Mesendoderm (in vitro differentiated cells): ENCODE data around the gene IGSF22.

Experiments used
- DNase-seq: peaks from one replicate; pipeline ENCODE4 v3.0.0; 2013
- H2AK5ac ChIP-seq: 2 replicates; pipeline ENCODE4 v1.6.1; 2013; ENCODE audit warnings: low read length, inconsistent platforms
- H2BK120ac ChIP-seq: 2 replicates; pipeline ENCODE4 v1.6.1; 2013; ENCODE audit warnings: low read depth, mild to moderate bottlenecking, low read length, moderate library complexity, mixed read lengths
- H2BK15ac ChIP-seq: replicated peaks from 2 replicates; pipeline ENCODE4 v1.6.1; 2013; ENCODE audit warnings: low read depth, mild to moderate bottlenecking, moderate library complexity
- H2BK5ac ChIP-seq: 2 replicates; pipeline ENCODE4 v1.6.1; 2013; ENCODE audit warnings: low read length, inconsistent platforms
- H3K18ac ChIP-seq: 2 replicates; pipeline ENCODE4 v1.6.1; 2013; ENCODE audit warnings: mild to moderate bottlenecking, low read length, mixed read lengths
- H3K23ac ChIP-seq: one replicate; pipeline ENCODE4 v1.6.1; 2013; ENCODE audit warnings: low read length
- H3K27ac ChIP-seq: 2 replicates; pipeline ENCODE4 v1.5.1; 2013; ENCODE audit warnings: low read depth, mild to moderate bottlenecking, inconsistent platforms, low read length, moderate library complexity
- H3K27me3 ChIP-seq: 2 replicates; pipeline ENCODE4 v1.6.1; 2013; ENCODE audit warnings: low read length, control low read depth, mild to moderate bottlenecking, inconsistent platforms; ENCODE audit not compliant: insufficient read depth, poor library complexity
- H3K36me3 ChIP-seq: 2 replicates; pipeline ENCODE4 v1.6.1; 2013; ENCODE audit warnings: low read length, inconsistent platforms; ENCODE audit not compliant: control insufficient read depth, insufficient read depth
- H3K4ac ChIP-seq: one replicate; pipeline ENCODE4 v1.6.1; 2013; ENCODE audit warnings: low read depth, mild to moderate bottlenecking, low read length, moderate library complexity
- H3K4me1 ChIP-seq: 2 replicates; pipeline ENCODE4 v1.6.1; 2013; ENCODE audit warnings: low read depth, low read length, inconsistent platforms; ENCODE audit not compliant: control insufficient read depth
- H3K4me2 ChIP-seq: 2 replicates; pipeline ENCODE4 v1.6.1; 2013; ENCODE audit warnings: low read length
- H3K4me3 ChIP-seq: 2 replicates; pipeline ENCODE4 v1.5.1; 2013; ENCODE audit warnings: mild to moderate bottlenecking, low read length
- H3K56ac ChIP-seq: one replicate; pipeline ENCODE4 v1.6.1; 2013; ENCODE audit warnings: low read length
- H3K79me1 ChIP-seq: 2 replicates; pipeline ENCODE4 v1.6.1; 2013; ENCODE audit warnings: low read length, inconsistent platforms
- H3K79me2 ChIP-seq: 2 replicates; pipeline ENCODE4 v1.6.1; 2013; ENCODE audit warnings: mild to moderate bottlenecking, low read length; ENCODE audit not compliant: control insufficient read depth, insufficient read depth
- H3K9ac ChIP-seq: 2 replicates; pipeline ENCODE4 v1.6.1; 2013; ENCODE audit warnings: low read length, inconsistent platforms
- H4K5ac ChIP-seq: one replicate; pipeline ENCODE4 v1.6.1; 2013; ENCODE audit warnings: low read length
- H4K8ac ChIP-seq: one replicate; pipeline ENCODE4 v1.6.1; 2013; ENCODE audit warnings: low read depth, mild to moderate bottlenecking, control low read depth, low read length, moderate library complexity
- WGBS: extraction: QIAGEN DNeasy Blood & Tissue Kit; methylation state at CpG from one replicate; pipeline ENCODE4 v1.1.7; 2013; ENCODE audit warnings: low lambda C conversion rate, missing lambda C conversion rate; ENCODE audit not compliant: insufficient coverage; ENCODE audit errors: extremely low coverage; 5-methylcytosine and 5-hydroxymethylcytosine counted together

IGSF22 gene

DNA sequence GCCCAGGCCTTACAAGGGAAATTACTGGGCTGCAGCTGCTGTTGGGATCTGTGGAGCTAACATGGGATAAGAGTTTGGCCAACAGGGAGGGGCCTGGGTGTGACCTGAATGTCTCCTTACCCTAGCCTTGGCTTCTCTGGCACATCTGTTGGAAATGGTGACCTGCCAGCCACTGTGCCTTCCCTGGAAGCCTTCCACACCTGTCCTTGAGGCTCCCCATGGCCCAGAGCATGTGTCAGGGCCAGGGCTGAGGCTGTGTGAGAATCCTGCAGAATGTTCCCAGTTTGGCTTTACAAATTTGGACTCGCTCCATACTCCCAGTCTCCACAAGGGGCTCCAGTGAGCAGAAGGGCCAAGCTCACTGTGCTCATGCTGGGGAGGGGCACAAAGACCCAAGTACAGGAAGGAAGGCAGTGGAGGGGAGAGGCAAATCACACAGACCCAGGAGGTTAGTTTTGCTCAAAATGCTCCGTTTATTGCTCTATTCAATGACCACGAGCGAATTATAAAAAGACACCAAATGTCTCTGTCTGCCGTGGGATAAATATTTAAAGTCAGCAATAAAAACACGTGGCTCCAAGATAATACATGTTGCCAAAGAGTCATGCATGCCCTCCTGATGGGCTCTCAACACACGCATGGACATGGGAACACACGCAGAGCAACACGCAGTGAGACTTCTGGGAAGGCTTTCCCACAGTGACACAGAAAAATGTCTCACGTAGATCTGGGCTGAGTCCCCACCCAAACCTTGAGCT is 1.7 kb upstream of the IGSF22 start:
- no peaks in the 10 kb centered on the region for H3K79me1 ChIP-seq
- H3K9ac ChIP-seq, result no peak overlapping the region
- no peak overlapping the region for H2BK5ac ChIP-seq
- no peaks in the 10 kb centered on the region for H3K36me3 ChIP-seq
- no peak overlapping the region for H3K56ac ChIP-seq
- no peak overlapping the region for H4K5ac ChIP-seq
- no peak overlapping the region for H3K4me3 ChIP-seq
- no peaks in the 10 kb centered on the region for H3K79me2 ChIP-seq
- H3K4ac ChIP-seq, result no peak overlapping the region
- H3K18ac ChIP-seq, result no peak overlapping the region
- H3K4me1 ChIP-seq, result no peaks in the 10 kb centered on the region
- no peaks in the 10 kb centered on the region for H3K27me3 ChIP-seq
- no peak overlapping the region for H3K23ac ChIP-seq
- H2BK120ac ChIP-seq, result no peak overlapping the region
- H2AK5ac ChIP-seq, result no peak overlapping the region
- no peak overlapping the region for H2BK15ac ChIP-seq
- H4K8ac ChIP-seq, result no peak overlapping the region
- WGBS, result no CpG with 5 or more reads among the region's 10 CpGs
- H3K4me2 ChIP-seq, result no peak overlapping the region
- H3K27ac ChIP-seq, result no peak overlapping the region
- DNase-seq, result peak; percentile 83

DNA sequence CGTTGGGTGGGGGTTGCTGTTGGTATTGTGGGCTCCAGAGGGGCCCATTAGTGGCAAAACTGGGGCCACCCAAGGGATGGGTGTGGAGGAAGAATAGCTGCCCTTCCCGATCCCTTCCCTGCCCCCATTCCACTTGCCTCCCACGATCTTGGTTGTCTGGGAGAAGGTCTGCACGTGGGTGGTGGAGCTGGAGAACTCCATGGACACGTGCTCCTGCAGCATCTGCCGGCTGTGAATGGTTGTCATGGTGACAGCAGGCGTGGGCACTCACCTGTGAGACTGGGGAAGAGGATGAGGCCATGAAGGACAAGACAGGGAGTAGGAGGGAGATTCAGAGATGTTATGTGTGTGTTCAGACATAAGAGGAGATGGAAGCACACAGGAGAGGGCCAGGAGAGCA is 2.0 kb downstream of the IGSF22 start:
- Histone ChIP-seq H3K4me3 (no peak overlapping the region), H3K27ac (no peak overlapping the region), H3K18ac (no peak overlapping the region), H3K4ac (no peak overlapping the region), H2BK5ac (no peak overlapping the region), H3K9ac (no peak overlapping the region), H2BK120ac (no peak overlapping the region), H2AK5ac (no peak overlapping the region), H3K79me2 (no peaks in the 10 kb centered on the region), H3K36me3 (no peaks in the 10 kb centered on the region), H3K56ac (no peak overlapping the region), H3K4me2 (no peak overlapping the region), H3K79me1 (no peaks in the 10 kb centered on the region), H3K27me3 (no peaks in the 10 kb centered on the region), H4K8ac (no peak overlapping the region), H3K4me1 (no peaks in the 10 kb centered on the region), H4K5ac (no peak overlapping the region), H3K23ac (no peak overlapping the region), H2BK15ac (no peak overlapping the region)
- DNase-seq, result no peak
- no CpG with 5 or more reads among the region's 7 CpGs for WGBS

DNA sequence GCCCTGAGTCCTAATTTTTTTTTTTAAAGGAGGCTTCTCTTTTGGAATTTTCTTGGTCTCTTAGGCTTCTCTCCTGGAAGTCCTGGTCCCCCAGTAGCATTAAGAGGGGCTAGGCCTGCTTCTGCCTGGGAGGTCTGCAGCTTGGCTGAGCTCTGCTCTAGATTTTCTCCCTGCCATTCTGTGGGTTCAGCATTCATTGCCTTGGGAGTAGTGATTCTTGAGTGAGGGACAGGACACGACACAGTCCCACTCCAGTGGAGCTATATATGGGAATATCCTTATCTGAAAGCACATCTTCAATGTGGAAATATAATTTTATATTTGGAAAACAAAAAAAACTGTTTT is 3.7 kb downstream of the IGSF22 start:
- Histone ChIP-seq H2BK120ac (no peak overlapping the region), H3K18ac (no peak overlapping the region), H3K9ac (peak overlapping the region; percentile 15), H3K79me2 (no peaks in the 10 kb centered on the region), H3K4me1 (no peaks in the 10 kb centered on the region), H3K4me2 (no peak overlapping the region), H2BK5ac (no peak overlapping the region), H3K4me3 (no peak overlapping the region), H3K36me3 (no peaks in the 10 kb centered on the region), H3K79me1 (no peaks in the 10 kb centered on the region), H3K56ac (no peak overlapping the region), H4K8ac (no peak overlapping the region), H3K27me3 (no peaks in the 10 kb centered on the region), H2AK5ac (no peak overlapping the region), H3K4ac (no peak overlapping the region), H4K5ac (no peak overlapping the region), H3K27ac (no peak overlapping the region), H2BK15ac (no peak overlapping the region), H3K23ac (no peak overlapping the region)
- no peak for DNase-seq
- WGBS, result no CpG with 5 or more reads among the region's 1 CpG

DNA sequence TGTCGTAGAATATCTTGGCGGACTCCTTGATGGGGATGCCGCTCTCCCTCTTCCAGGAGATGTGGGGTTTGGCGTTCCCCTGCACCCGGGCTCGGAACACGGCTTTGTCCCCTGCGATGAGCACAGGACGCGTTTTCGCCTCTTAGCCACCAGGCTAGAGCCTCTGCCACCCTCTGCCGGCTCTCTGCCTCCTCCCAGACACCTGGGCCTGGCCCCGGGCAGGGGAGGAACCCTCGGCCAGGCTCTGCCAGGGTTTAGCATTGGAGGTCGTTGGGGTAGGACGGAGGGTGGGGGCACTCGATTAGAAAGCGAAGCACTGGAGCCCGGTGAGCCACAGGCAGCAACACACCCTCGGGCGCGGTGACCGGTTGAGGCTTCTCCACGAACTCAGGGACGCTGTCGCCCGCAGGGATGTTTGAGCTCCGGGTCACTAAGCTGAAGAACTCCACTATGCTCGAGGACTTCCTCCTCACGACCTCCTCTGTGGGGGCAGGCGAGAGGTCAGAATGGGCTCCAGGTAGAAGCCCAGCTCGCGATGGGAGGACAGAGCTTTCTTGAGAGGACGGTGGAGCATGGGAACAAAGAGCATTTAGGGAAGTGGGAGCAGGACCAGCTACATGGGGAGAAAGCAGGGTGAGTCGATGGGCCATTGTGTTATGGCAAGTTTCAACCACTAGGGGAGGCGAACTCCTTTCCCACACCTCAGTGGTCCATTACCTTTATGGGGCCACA is 4.3 kb downstream of the IGSF22 start:
- no peaks in the 10 kb centered on the region for H3K27me3 ChIP-seq
- H2BK120ac ChIP-seq, result no peak overlapping the region
- H3K4me3 ChIP-seq, result peak overlapping the region; percentile 76
- DNase-seq, result peak; percentile 88
- H3K36me3 ChIP-seq, result no peaks in the 10 kb centered on the region
- H2BK15ac ChIP-seq, result no peak overlapping the region
- H3K79me2 ChIP-seq, result no peaks in the 10 kb centered on the region
- no peak overlapping the region for H3K18ac ChIP-seq
- no peak overlapping the region for H4K8ac ChIP-seq
- no peaks in the 10 kb centered on the region for H3K4me1 ChIP-seq
- no peak overlapping the region for H2BK5ac ChIP-seq
- H2AK5ac ChIP-seq, result no peak overlapping the region
- no peak overlapping the region for H3K4ac ChIP-seq
- H3K56ac ChIP-seq, result peak overlapping the region; percentile 92
- H3K9ac ChIP-seq, result peak overlapping the region; percentile 81
- H3K4me2 ChIP-seq, result peak overlapping the region; percentile 98
- H3K23ac ChIP-seq, result no peak overlapping the region
- H3K79me1 ChIP-seq, result no peaks in the 10 kb centered on the region
- H4K5ac ChIP-seq, result no peak overlapping the region
- no peak overlapping the region for H3K27ac ChIP-seq
- no CpG with 5 or more reads among the region's 36 CpGs for WGBS

DNA sequence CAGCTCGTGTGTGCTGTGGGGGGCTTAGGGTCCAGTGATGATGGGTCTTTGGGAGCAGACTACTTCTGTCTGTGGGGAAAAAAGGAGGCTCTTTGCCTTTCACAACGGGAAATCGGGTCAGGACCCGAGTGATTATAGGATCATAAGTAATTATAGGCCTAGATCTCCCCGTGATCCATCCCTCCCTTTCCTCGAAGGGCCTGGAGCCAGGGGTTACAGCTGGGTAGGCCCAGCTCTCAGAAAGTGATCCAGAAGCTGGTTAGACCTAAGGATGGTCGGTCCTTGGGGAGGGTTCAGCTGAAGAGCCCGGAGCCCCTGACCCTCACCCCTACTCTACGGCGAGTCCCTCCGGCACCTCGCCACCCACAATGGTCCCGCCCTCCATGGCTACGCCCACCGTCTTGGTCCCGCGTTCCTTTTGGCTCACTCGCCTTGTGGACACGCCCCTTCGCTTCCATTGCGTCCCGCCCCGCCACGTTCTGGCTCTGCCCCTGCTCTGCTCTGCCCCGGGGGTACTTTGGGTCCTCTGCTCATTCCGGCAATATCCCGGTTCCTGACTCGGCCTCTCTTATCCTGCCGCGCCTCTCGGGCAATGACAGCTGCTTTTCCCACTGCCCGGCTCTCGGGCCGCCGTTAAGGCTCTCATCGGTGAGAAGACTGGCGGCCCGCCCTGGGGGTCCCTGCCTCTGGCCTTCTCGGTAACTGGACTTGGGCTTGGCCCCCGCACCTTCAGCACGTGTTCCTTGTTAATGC is 5.0 kb downstream of the IGSF22 start:
- Histone ChIP-seq H3K4ac (no peak overlapping the region), H2AK5ac (no peak overlapping the region), H2BK5ac (no peak overlapping the region), H3K9ac (peak overlapping the region; percentile 81), H3K4me3 (peak overlapping the region; percentile 76), H3K4me2 (peak overlapping the region; percentile 98), H3K79me2 (no peaks in the 10 kb centered on the region), H3K23ac (no peak overlapping the region), H3K79me1 (no peaks in the 10 kb centered on the region), H3K36me3 (no peaks in the 10 kb centered on the region), H2BK120ac (no peak overlapping the region), H4K5ac (peak overlapping the region; percentile 99), H3K27me3 (no peaks in the 10 kb centered on the region), H3K4me1 (no peaks in the 10 kb centered on the region), H4K8ac (no peak overlapping the region), H3K56ac (peak overlapping the region; percentile 92), H3K27ac (no peak overlapping the region), H2BK15ac (no peak overlapping the region), H3K18ac (no peak overlapping the region)
- WGBS, result no CpG with 5 or more reads among the region's 41 CpGs
- DNase-seq, result peak; percentile 94
